ENCODE results near the gene SGTA.
A peak's percentile ranks its signal among the peaks of the same experiment; 100 is the strongest.

SGTA gene

DNA sequence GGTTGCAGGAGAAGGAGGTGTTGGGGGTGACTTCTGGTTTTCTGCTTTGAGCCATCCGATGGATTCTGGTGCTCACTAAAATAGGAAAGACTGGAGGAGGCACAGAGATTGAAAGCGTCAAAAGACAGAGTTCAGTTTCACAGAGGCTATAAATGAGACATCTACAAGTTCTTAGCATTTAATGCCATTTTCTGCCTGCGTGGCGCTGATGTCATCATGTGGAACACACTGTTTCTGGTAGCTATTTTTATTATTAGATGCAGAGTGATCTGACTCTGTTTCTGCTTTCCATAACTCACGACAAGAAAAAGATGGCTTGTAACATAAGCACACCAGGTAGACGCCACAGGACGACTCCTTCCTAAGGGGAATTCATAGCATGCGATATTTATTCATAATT lies 40.0 kb downstream of the SGTA start:
- POLR2A ChIA-PET: no interaction called here
- H3K4me3 ChIP-seq (ENCODE audit: low read depth, low read length): no peak overlapping the region

DNA sequence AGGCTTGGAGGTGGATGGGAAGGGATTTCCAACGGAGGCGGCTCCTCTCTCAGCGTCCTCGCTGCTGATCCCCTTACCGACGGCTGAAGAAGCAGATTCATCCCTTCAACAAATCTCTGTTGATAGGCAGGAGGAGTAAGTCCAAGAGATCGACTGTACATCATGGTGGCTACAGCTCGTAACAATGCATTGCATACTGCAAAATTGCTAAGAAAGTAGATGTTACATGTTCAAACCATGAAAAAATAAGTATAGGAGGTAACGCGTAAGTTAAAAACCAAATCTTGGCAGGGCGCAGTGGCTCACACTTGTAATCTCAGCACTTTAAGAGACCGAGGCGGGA lies 42.8 kb downstream of the SGTA start:
- Histone ChIP-seq H3K4me1 (ENCODE audit: control insufficient read depth, insufficient read depth, low read length) (no peaks in the 10 kb centered on the region), H3K4me3 (ENCODE audit: low read depth, low read length) (no peak overlapping the region), H3K27ac (ENCODE audit: extremely low read depth, low read depth, low read length) (no peak overlapping the region), H3K9me3 (ENCODE audit: control insufficient read depth, insufficient read depth, low read depth, low read length) (no peaks in the 10 kb centered on the region), H3K36me3 (ENCODE audit: control insufficient read depth in 2 of 2, insufficient read depth in 1 of 2, low read length in 2 of 2) (peaks cover 0 to 22% of the 10 kb centered on the region in 2 experiments; a peak in 2 of 3 replicates)
- TF ChIP-seq, protein P1, sequence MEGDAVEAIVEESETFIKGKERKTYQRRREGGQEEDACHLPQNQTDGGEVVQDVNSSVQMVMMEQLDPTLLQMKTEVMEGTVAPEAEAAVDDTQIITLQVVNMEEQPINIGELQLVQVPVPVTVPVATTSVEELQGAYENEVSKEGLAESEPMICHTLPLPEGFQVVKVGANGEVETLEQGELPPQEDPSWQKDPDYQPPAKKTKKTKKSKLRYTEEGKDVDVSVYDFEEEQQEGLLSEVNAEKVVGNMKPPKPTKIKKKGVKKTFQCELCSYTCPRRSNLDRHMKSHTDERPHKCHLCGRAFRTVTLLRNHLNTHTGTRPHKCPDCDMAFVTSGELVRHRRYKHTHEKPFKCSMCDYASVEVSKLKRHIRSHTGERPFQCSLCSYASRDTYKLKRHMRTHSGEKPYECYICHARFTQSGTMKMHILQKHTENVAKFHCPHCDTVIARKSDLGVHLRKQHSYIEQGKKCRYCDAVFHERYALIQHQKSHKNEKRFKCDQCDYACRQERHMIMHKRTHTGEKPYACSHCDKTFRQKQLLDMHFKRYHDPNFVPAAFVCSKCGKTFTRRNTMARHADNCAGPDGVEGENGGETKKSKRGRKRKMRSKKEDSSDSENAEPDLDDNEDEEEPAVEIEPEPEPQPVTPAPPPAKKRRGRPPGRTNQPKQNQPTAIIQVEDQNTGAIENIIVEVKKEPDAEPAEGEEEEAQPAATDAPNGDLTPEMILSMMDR (tag by site-specific recombination; IDR thresholded peaks at IDR 0.05): no peak
- no peak for TF ChIP-seq ZNF140 (tag by site-specific recombination; IDR thresholded peaks at IDR 0.05)
- no peak for TF ChIP-seq GFI1B (tag by site-specific recombination; IDR thresholded peaks at IDR 0.05)
- POLR2A ChIA-PET: interaction anchor here (0.7 to 1.2 kb wide), 3 partner anchors 11 to 443 kb away, joined by 3 to 4 read pairs (median 3); no protein-coding TSS in a partner anchor
- CTCF ChIA-PET: no interaction called here

More for the DNA sequence above, 40.0 kb downstream of the SGTA start:
- CTCF ChIA-PET: no interaction called here
- H3K27ac ChIP-seq (ENCODE audit: extremely low read depth, low read depth, low read length): no peak overlapping the region
- H3K36me3 ChIP-seq (ENCODE audit: control insufficient read depth in 2 of 2, insufficient read depth in 1 of 2, low read length in 2 of 2): no peaks in the 10 kb centered on the region
- no peaks in the 10 kb centered on the region for H3K4me1 ChIP-seq (ENCODE audit: control insufficient read depth, insufficient read depth, low read length)
- TF ChIP-seq, protein P2, sequence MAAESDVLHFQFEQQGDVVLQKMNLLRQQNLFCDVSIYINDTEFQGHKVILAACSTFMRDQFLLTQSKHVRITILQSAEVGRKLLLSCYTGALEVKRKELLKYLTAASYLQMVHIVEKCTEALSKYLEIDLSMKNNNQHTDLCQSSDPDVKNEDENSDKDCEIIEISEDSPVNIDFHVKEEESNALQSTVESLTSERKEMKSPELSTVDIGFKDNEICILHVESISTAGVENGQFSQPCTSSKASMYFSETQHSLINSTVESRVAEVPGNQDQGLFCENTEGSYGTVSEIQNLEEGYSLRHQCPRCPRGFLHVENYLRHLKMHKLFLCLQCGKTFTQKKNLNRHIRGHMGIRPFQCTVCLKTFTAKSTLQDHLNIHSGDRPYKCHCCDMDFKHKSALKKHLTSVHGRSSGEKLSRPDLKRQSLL (tag by site-specific recombination; IDR thresholded peaks at IDR 0.05): no peak
- TF ChIP-seq, protein P3, sequence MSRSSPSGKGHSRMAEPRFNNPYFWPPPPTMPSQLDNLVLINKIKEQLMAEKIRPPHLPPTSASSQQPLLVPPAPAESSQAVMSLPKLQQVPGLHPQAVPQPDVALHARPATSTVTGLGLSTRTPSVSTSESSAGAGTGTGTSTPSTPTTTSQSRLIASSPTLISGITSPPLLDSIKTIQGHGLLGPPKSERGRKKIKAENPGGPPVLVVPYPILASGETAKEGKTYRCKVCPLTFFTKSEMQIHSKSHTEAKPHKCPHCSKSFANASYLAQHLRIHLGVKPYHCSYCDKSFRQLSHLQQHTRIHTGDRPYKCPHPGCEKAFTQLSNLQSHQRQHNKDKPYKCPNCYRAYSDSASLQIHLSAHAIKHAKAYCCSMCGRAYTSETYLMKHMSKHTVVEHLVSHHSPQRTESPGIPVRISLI (tag by site-specific recombination; IDR thresholded peaks at IDR 0.05): no peak
- H3K9me3 ChIP-seq (ENCODE audit: control insufficient read depth, insufficient read depth, low read depth, low read length): no peaks in the 10 kb centered on the region

DNA sequence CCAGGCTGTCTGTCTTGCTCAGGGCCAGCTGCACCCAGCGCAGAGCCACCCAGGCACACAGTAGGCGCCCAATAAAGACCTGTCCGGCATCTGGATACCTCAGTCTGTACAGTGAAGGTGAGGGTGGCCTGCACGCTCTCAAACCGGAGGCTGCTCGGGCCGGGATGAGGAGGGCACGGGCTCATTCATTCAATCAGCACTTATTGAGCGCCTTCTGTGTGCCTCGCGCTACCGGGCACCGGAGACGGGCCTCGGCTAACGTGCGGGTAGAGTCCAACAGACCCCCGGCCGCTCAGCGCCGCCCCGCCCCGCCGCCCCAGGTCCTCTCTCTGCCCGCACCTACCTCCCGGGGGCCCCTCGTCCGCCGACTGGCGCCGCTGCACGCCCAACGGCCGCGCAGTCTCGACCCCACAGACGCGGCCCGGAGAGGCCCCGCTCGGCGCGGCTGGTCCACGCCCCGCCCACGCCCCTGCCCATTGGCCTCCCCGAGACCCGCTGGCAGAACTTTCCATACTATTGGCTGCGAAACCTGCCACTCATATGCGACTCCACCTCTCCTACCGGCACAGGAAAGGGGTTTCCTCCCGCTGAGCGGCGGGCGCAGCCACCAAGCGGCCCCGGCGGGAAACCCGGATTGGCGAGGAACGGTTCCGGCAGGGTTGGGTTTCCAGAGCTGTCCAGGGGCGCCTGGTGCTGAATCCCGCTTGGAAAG lies 43.3 kb downstream of the SGTA start, which contains the start of gene SLC39A3:
Gene SLC39A3, minus strand, starts transcription at position 416 of the 712 bp plus-strand sequence. CDS start 2,760 bp downstream, outside the sequence.
- Histone ChIP-seq H3K9me3 (ENCODE audit: control insufficient read depth, insufficient read depth, low read depth, low read length) (no peaks in the 10 kb centered on the region), H3K4me3 (ENCODE audit: low read depth, low read length) (peak within 1 kb of the TSS; percentile 89), H3K27ac (ENCODE audit: extremely low read depth, low read depth, low read length) (peak within 1 kb of the TSS; percentile 46; the same call in 1 of the 2 replicates), H3K36me3 (ENCODE audit: control insufficient read depth in 2 of 2, insufficient read depth in 1 of 2, low read length in 2 of 2) (peaks cover 0 to 28% of the 10 kb centered on the region in 2 experiments; a peak in 2 of 3 replicates), H3K4me1 (ENCODE audit: control insufficient read depth, insufficient read depth, low read length) (no peaks in the 10 kb centered on the region)
- POLR2A ChIA-PET: interaction anchor here (0.7 to 1.2 kb wide), 4 partner anchors 11 to 442 kb away, joined by 3 to 6 read pairs (median 4); partner anchors contain the start of gene GADD45B
- CTCF ChIA-PET: interaction anchor here (1.0 to 1.1 kb wide), 2 partner anchors 10 to 126 kb away, joined by 3 to 6 read pairs; no protein-coding TSS in a partner anchor
- TF ChIP-seq ZNF843 (tag by site-specific recombination; IDR thresholded peaks at IDR 0.05): peak; percentile 58; the same call in 1 of the 2 replicates
- TF ChIP-seq, protein P4, sequence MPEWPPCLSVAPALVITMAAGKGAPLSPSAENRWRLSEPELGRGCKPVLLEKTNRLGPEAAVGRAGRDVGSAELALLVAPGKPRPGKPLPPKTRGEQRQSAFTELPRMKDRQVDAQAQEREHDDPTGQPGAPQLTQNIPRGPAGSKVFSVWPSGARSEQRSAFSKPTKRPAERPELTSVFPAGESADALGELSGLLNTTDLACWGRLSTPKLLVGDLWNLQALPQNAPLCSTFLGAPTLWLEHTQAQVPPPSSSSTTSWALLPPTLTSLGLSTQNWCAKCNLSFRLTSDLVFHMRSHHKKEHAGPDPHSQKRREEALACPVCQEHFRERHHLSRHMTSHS (tag by site-specific recombination; IDR thresholded peaks at IDR 0.05): no peak
- no peak for TF ChIP-seq ZNF791 (tag by site-specific recombination; IDR thresholded peaks at IDR 0.05)
- no peak; the same call in 1 of the 2 replicates for TF ChIP-seq ZNF626 (tag by site-specific recombination; IDR thresholded peaks at IDR 0.05)
- TF ChIP-seq FEZF1 (tag by site-specific recombination; IDR thresholded peaks at IDR 0.05): no peak
- TF ChIP-seq, protein P5, sequence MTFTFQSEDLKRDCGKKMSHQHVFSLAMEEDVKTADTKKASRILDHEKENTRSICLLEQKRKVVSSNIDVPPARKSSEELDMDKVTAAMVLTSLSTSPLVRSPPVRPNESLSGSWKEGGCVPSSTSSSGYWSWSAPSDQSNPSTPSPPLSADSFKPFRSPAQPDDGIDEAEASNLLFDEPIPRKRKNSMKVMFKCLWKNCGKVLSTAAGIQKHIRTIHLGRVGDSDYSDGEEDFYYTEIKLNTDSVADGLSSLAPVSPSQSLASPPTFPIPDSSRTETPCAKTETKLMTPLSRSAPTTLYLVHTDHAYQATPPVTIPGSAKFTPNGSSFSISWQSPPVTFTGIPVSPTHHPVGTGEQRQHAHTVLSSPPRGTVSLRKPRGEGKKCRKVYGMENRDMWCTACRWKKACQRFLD (tag by site-specific recombination; IDR thresholded peaks at IDR 0.05): peak; percentile 89
- peak; percentile 71; the same call in 1 of the 2 replicates for TF ChIP-seq YY2 (tag by site-specific recombination; IDR thresholded peaks at IDR 0.05)
- no peak for TF ChIP-seq ZNF354C (tag by site-specific recombination; IDR thresholded peaks at IDR 0.05; ENCODE audit: borderline replicate concordance, low read depth)
- no peak for TF ChIP-seq ZNF112 (tag by site-specific recombination; IDR thresholded peaks at IDR 0.05)
- TF ChIP-seq, protein P6, sequence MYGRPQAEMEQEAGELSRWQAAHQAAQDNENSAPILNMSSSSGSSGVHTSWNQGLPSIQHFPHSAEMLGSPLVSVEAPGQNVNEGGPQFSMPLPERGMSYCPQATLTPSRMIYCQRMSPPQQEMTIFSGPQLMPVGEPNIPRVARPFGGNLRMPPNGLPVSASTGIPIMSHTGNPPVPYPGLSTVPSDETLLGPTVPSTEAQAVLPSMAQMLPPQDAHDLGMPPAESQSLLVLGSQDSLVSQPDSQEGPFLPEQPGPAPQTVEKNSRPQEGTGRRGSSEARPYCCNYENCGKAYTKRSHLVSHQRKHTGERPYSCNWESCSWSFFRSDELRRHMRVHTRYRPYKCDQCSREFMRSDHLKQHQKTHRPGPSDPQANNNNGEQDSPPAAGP (tag by site-specific recombination; IDR thresholded peaks at IDR 0.05): peak; percentile 90
- no peak for TF ChIP-seq ZNF23 (tag by site-specific recombination; IDR thresholded peaks at IDR 0.05; ENCODE audit: borderline replicate concordance)
- TF ChIP-seq ZIC2 (tag by site-specific recombination; IDR thresholded peaks at IDR 0.05): peak; percentile 88
- TF ChIP-seq ZNF311 (tag by site-specific recombination; IDR thresholded peaks at IDR 0.05; ENCODE audit: borderline replicate concordance): no peak
- no peak for TF ChIP-seq ZNF175 (tag by site-specific recombination; IDR thresholded peaks at IDR 0.05)
